ENCODE measurements around the gene SCRN1. TPM values are rescaled to one million over a fixed set of nuclear protein-coding genes. Genes with fewer than 3 reads are reported as not detected.

SCRN1 gene
- total RNA-seq, 2 experiments from 2014 or later = 37.1 to 62.7 TPM

- no peak overlapping the region for H3K4me2 ChIP-seq (ENCODE audit: low read length)
- BruUV-seq (replicated peaks) = no TSS peak
- no peaks in the 10 kb centered on the region for H4K20me1 ChIP-seq (ENCODE audit: insufficient read depth, low read length)
- no peak overlapping the region for H2AFZ ChIP-seq (ENCODE audit: low read length)
- H3K9me2 ChIP-seq (ENCODE audit: insufficient read depth, low read length) = no peaks in the 10 kb centered on the region
- POLR2A ChIA-PET = no interaction called here
- H3K27ac ChIP-seq (ENCODE audit: low read depth, low read length, poor library complexity, severe bottlenecking) = no peak overlapping the region
- intact Hi-C loops (cut with micrococcal nuclease; ENCODE audit: unreplicated experiment) = no loop called here
- H3K36me3 ChIP-seq (ENCODE audit: insufficient read depth, low read length) = no peaks in the 10 kb centered on the region
- no peaks in the 10 kb centered on the region for H3K79me2 ChIP-seq (ENCODE audit: insufficient read depth, low read depth, low read length)
- H3K4me1 ChIP-seq (ENCODE audit: insufficient read depth, low read length, poor library complexity, severe bottlenecking) = no peaks in the 10 kb centered on the region
- CTCF ChIA-PET (ENCODE audit: unreplicated experiment) = no interaction called here
- no peaks in the 10 kb centered on the region for H3K9me3 ChIP-seq (ENCODE audit: low read length)
- TF ChIP-seq CTCF (conservative IDR thresholded peaks at IDR 0.05; ENCODE audit: low read length) = no peak
- TF ChIP-seq EZH2phosphoT487 (IDR thresholded peaks at IDR 0.05; ENCODE audit: borderline replicate concordance, low read depth, low read length) = no peak
- H3K4me3 ChIP-seq (ENCODE audit: low read depth, low read length, poor library complexity, severe bottlenecking) = no peak overlapping the region
- no peak for DNase-seq (ENCODE audit: low spot score)
Observed at GRCh38 chr7:29883462-29884398, 105.9 kb downstream of the SCRN1 start.

GRCh38 chr7:29882481-29882880, 107.1 kb downstream of the SCRN1 start:
- Histone ChIP-seq H3K79me2 (ENCODE audit: insufficient read depth, low read depth, low read length) (no peaks in the 10 kb centered on the region), H3K4me1 (ENCODE audit: insufficient read depth, low read length, poor library complexity, severe bottlenecking) (no peaks in the 10 kb centered on the region), H3K9me2 (ENCODE audit: insufficient read depth, low read length) (no peaks in the 10 kb centered on the region), H4K20me1 (ENCODE audit: insufficient read depth, low read length) (no peaks in the 10 kb centered on the region), H3K9me3 (ENCODE audit: low read length) (no peaks in the 10 kb centered on the region), H3K27ac (ENCODE audit: low read depth, low read length, poor library complexity, severe bottlenecking) (no peak overlapping the region), H3K4me2 (ENCODE audit: low read length) (no peak overlapping the region), H2AFZ (ENCODE audit: low read length) (no peak overlapping the region), H3K4me3 (ENCODE audit: low read depth, low read length, poor library complexity, severe bottlenecking) (no peak overlapping the region), H3K36me3 (ENCODE audit: insufficient read depth, low read length) (no peaks in the 10 kb centered on the region)
- no peak for DNase-seq (ENCODE audit: low spot score)
- TF ChIP-seq CTCF (conservative IDR thresholded peaks at IDR 0.05; ENCODE audit: low read length) = no peak
- TF ChIP-seq EZH2phosphoT487 (IDR thresholded peaks at IDR 0.05; ENCODE audit: borderline replicate concordance, low read depth, low read length) = no peak
- CTCF ChIA-PET (ENCODE audit: unreplicated experiment) = no interaction called here
- POLR2A ChIA-PET = interaction anchor here (0.9 kb wide), 1 partner anchor 193 kb away, joined by 3 read pairs; no protein-coding TSS in a partner anchor
- no TSS peak for BruUV-seq (replicated peaks)
- intact Hi-C loops (cut with micrococcal nuclease; ENCODE audit: unreplicated experiment) = no loop called here

- CTCF ChIA-PET (ENCODE audit: unreplicated experiment) = no interaction called here
Observed at GRCh38 chr7:29881724-29882123, 107.9 kb downstream of the SCRN1 start.

More at GRCh38 chr7:29881724-29882123, 107.9 kb downstream of the SCRN1 start:
- Histone ChIP-seq H3K36me3 (ENCODE audit: insufficient read depth, low read length) (no peaks in the 10 kb centered on the region), H3K4me3 (ENCODE audit: low read depth, low read length, poor library complexity, severe bottlenecking) (no peak overlapping the region), H2AFZ (ENCODE audit: low read length) (no peak overlapping the region), H3K4me2 (ENCODE audit: low read length) (no peak overlapping the region), H3K9me2 (ENCODE audit: insufficient read depth, low read length) (no peaks in the 10 kb centered on the region), H4K20me1 (ENCODE audit: insufficient read depth, low read length) (no peaks in the 10 kb centered on the region), H3K4me1 (ENCODE audit: insufficient read depth, low read length, poor library complexity, severe bottlenecking) (no peaks in the 10 kb centered on the region), H3K79me2 (ENCODE audit: insufficient read depth, low read depth, low read length) (no peaks in the 10 kb centered on the region), H3K9me3 (ENCODE audit: low read length) (no peaks in the 10 kb centered on the region), H3K27ac (ENCODE audit: low read depth, low read length, poor library complexity, severe bottlenecking) (no peak overlapping the region)
- no TSS peak for BruUV-seq (replicated peaks)
- intact Hi-C loops (cut with micrococcal nuclease; ENCODE audit: unreplicated experiment) = no loop called here
- no peak for TF ChIP-seq CTCF (conservative IDR thresholded peaks at IDR 0.05; ENCODE audit: low read length)
- no peak for TF ChIP-seq EZH2phosphoT487 (IDR thresholded peaks at IDR 0.05; ENCODE audit: borderline replicate concordance, low read depth, low read length)
- no peak for DNase-seq (ENCODE audit: low spot score)
- POLR2A ChIA-PET = no interaction called here

Data from OCI-LY7 (cell line).